K562 treated with DMSO at 1 percent for 4 hours (cell line): ENCODE data around the gene NTMT1. TPM values are rescaled to one million over a fixed set of nuclear protein-coding genes. Genes with fewer than 3 reads are reported as not detected.

Source experiments
- total RNA-seq: library from RNA; unstranded; fragments of 300-600 nt; gene quantifications from 2 replicates; pipeline ENCODE4 v1.2.3, GENCODE V29; 2022; ENCODE audit not compliant: insufficient read depth

The NTMT1 gene
- 49.1 and 53.1 TPM in 2 replicates for total RNA-seq

GRCh38 chr9:129626079-129626624 lies at the start of gene NTMT1:
TSS of gene NTMT1 (plus strand) at chr9:129626163. CDS start at chr9:129632704, 6,541 bp downstream.

GRCh38 chr9:129620669-129621295 lies 5.2 kb upstream of the NTMT1 start, which contains the start of gene C9orf50:
TSS of gene C9orf50 (minus strand) at chr9:129621101. CDS start at chr9:129620574, 527 bp downstream.

GRCh38 chr9:129641750-129642585 lies 16.0 kb downstream of the NTMT1 start, which contains the start of gene ASB6:
TSS of gene ASB6 (minus strand) at chr9:129642151. CDS start at chr9:129641999, 152 bp downstream.

GRCh38 chr9:129665389-129665775 lies 39.4 kb downstream of the NTMT1 start, which contains the start of gene PRRX2:
TSS of gene PRRX2 (plus strand) at chr9:129665647. CDS start at chr9:129665868, 221 bp downstream.

Other genes with a start within 250 kb of the NTMT1 start
- not detected in 2 replicates for gene C9orf50, start 5.1 kb upstream of the NTMT1 start, total RNA-seq
- 17.1 and 19.8 TPM in 2 replicates for gene ASB6, start 16.0 kb downstream of the NTMT1 start, total RNA-seq
- not detected in 2 replicates for gene PRRX2, start 39.5 kb downstream of the NTMT1 start, total RNA-seq
- gene PTGES, start 126.9 kb downstream of the NTMT1 start, total RNA-seq = not detected in 2 replicates
- gene TOR1B, start 177.0 kb downstream of the NTMT1 start, total RNA-seq = 34.9 and 37.9 TPM in 2 replicates
- gene TOR1A, start 198.0 kb downstream of the NTMT1 start, total RNA-seq = 45.0 and 57.8 TPM in 2 replicates
- 91.3 and 92.2 TPM in 2 replicates for gene C9orf78, start 209.1 kb downstream of the NTMT1 start, total RNA-seq
- 93.8 and 95.0 TPM in 2 replicates for gene USP20, start 209.3 kb downstream of the NTMT1 start, total RNA-seq